Measurements from ENCODE around the gene CARD19.
"Not testable (repeated sequence)": the region's sequence is repeated elsewhere in the genome, so short reads cannot be mapped to it uniquely, and the experiment has no call there.

CARD19 gene

DNA sequence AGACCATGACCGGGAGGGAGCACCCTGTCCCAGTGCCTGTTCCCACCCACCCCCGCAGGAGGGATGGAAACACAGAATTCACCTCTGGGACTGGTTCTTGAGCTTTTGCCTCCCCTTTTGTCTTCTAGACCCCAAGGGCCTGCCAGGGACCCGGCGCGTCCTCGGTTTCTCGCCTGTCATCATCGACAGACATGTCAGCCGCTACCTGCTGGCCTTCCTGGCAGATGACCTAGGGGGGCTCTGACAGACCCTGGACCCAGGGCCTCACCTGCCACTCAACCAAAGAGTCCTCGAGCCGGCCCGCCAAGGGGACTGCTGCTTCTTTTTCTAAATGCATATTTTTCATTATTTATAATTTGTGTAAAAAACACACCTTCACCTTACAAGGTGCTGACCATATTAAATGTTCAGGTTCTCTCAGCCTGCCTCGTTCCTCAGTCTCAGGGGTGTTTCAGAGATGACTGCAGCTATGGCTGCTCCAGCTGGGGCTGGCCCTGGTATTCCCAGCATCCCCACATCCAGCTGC is 16.9 kb downstream of the CARD19 start:
- TF ChIP-seq, protein P1, sequence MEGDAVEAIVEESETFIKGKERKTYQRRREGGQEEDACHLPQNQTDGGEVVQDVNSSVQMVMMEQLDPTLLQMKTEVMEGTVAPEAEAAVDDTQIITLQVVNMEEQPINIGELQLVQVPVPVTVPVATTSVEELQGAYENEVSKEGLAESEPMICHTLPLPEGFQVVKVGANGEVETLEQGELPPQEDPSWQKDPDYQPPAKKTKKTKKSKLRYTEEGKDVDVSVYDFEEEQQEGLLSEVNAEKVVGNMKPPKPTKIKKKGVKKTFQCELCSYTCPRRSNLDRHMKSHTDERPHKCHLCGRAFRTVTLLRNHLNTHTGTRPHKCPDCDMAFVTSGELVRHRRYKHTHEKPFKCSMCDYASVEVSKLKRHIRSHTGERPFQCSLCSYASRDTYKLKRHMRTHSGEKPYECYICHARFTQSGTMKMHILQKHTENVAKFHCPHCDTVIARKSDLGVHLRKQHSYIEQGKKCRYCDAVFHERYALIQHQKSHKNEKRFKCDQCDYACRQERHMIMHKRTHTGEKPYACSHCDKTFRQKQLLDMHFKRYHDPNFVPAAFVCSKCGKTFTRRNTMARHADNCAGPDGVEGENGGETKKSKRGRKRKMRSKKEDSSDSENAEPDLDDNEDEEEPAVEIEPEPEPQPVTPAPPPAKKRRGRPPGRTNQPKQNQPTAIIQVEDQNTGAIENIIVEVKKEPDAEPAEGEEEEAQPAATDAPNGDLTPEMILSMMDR (IDR thresholded peaks at IDR 0.05; ENCODE audit: low read depth, low read length, missing control alignments), result no peak
- no peak overlapping the region for H3K4me3 ChIP-seq (ENCODE audit: low read depth, low read length)
- DNase-seq (ENCODE audit: low read depth), result no peak

DNA sequence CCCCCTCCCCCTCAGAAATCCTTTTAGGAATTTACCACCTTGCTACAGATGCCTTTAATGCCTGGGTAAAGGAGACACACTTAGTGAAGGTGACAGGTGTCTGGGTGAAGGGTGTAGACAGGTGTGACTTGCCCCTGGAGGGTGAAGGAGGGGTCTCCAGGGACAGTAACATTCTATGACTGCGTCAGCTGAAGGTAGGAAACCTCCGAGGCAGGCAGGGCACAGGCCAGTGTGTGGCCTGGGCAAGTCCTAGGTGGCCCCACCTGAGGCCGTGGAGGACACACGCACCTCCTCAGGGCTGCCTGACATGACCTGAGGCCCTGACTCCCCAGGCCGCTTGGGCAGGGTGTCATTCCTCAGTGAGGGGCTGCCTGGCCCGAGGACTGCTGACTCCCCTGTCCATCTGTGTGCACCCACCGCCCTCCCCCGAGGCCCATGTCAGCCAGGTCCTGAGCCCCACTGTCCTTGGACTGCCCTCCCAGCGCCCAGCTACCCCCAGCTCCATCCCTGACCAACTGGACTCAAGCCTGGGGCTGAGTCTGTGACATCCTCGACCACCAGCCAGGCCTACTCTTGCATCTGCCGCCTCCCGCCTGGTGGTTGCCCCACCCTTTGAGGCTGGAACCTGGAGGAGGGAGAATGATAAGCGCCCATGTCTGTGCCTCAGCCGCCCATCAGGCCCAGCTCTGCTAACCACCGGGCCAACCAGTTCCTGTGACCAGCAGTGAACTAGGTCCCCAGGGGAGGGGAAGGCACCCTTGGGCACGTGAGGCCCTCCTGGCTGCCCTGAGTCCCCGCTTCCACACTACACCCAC is 18.4 kb downstream of the CARD19 start:
- no peak for DNase-seq (ENCODE audit: low read depth)
- TF ChIP-seq, protein P1 (IDR thresholded peaks at IDR 0.05; ENCODE audit: low read depth, low read length, missing control alignments), result no peak
- H3K4me3 ChIP-seq (ENCODE audit: low read depth, low read length), result no peak overlapping the region

DNA sequence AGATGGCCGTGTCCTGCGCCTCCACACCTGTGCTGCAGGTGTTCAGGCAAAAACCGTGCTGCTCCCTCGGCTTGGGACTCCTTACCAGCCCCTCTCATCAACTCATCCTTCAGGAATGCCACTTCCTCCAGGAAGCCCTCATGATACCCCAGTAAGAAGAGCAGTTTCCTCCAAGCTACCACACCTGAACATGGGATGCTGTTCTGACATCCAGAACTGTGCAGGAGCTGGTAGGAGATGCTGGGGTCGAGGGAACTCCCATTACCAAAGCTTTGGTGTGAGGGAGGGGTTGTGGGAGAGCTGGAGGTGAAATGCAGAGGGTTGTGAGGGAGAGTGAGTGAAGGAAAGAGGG is 18.9 kb downstream of the CARD19 start:
- H3K4me3 ChIP-seq (ENCODE audit: low read depth, low read length), result no peak overlapping the region
- TF ChIP-seq, protein P1 (IDR thresholded peaks at IDR 0.05; ENCODE audit: low read depth, low read length, missing control alignments), result no peak
- DNase-seq (ENCODE audit: low read depth), result no peak

DNA sequence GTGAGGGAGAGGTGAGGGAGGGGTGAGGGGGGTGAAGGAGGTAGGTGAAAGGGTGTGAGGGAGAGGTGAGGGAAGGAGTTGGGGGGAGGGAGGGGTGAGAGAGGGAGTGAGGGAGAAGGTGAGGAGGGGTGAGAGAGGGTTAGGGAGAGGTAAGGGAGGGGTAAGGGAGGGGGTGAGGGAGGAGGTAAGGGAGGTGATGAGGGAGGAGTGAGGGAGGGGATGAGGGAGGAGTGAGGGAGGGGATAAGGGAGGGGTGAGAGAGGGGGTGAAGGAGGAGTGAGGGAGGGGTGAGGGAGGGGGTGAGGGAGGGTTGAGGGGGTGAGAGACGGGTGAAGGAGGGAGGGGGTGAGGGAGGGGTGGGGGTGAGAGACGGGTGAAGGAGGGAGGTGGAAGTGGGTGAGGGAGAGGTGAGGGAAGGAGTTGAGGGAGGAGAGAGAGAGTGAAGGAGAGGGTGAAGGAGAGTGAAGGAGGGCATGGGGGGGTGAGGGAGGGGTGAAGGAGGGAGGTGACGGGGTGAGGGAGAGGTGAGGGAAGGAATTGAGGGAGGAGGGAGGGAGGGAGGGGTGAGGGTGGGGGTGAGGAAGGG is 19.6 kb downstream of the CARD19 start:
- TF ChIP-seq, protein P1 (IDR thresholded peaks at IDR 0.05; ENCODE audit: low read depth, low read length, missing control alignments), result no peak
- DNase-seq (ENCODE audit: low read depth), result no peak
- no peak overlapping the region for H3K4me3 ChIP-seq (ENCODE audit: low read depth, low read length)

DNA sequence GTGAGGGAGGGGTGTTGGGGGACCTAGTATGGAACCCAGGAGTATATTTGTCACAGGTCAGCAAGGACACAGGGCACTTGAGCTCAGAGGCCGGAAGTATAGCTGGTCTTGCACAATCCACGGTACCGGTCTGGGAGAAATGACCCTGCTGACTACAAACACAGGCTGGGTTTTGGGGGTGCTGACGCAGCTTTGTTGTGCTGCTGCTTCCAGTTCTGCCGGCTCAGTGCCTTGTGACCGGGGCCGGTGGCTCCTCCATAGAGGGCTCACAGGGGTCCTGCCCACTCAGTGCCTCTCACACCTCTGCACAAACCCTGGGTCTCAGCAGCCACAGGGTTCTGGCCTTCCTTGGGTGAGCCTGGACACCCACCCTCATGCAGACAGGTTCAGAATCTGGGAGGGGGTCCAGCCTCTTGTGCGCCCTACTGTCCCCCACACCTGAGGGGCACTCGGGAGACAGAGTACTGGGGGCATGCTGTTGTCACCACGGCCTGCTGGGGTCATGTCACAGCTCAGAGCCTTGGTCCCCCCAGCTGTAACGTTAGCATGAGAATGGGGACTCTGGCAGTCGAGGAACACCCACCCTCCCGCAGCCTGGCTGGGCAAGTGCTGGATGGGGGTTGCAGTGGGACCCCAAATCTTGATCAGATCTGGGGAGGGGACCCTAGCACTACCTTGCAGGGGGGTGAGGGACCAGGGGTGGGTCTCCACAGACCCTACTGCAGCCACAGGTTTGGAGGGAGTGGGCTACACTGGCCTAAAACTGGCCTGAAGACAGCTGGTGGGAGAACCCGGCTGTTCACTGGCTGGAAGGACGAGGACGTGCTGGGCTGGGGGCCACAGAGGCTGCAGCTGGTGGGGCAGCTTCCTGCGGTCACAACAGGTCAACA is 20.3 kb downstream of the CARD19 start:
- TF ChIP-seq, protein P1 (IDR thresholded peaks at IDR 0.05; ENCODE audit: low read depth, low read length, missing control alignments), result no peak
- H3K4me3 ChIP-seq (ENCODE audit: low read depth, low read length), result no peak overlapping the region
- no peak for DNase-seq (ENCODE audit: low read depth)

DNA sequence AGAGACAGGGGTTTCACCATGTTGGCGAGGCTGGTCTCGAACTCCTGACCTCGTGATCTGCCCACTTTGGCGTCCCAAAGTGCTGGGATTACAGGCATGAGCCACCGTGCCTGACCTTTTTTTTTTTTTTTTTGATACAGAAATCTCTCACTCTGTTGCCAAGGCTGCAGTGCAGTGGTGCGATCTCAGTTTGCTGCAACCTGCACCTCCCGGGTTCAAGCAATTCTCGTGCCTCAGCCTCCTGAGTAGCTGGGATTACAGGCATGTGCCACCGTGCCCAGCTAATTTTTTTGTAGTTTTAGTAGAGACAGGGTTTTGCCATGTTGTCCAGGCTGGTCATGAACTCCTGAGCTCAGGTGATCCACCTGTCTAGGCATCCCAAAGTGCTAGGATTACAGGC is 21.5 kb downstream of the CARD19 start:
- DNase-seq (ENCODE audit: low read depth); H3K4me3 ChIP-seq (ENCODE audit: low read depth, low read length): not testable (repeated sequence)

Data from GM12864 (cell line).